K562 (cell line): ENCODE results near the gene SLC9A7. TPM values are rescaled to one million over a fixed set of nuclear protein-coding genes. Genes with fewer than 3 reads are reported as not detected.

Source experiments
- ATAC-seq: fragments of 200-7000 bp; cut with Tn5 transposase; 3 replicates; pipeline ENCODE4 v1.9.1; 2020; ENCODE audit warnings: moderate library complexity
- BruUV-seq: library from RNA; stranded (reverse); fragments of 400-500 nt; replicated peaks from 2 replicates; lab custom pipeline; 2021; lab: Mats Ljungman, UMichigan
- CTCF ChIA-PET: fragments of 300-600 bp; formaldehyde crosslinking; extraction: SDS; loops from one replicate; lab custom pipeline; 2021; ENCODE audit warnings: low intra/inter-chr PET ratio; lab: Yijun Ruan, JAX
- POLR2A ChIA-PET: fragments of 300-600, 350-650 bp; sonication (Branson Sonifier 250); formaldehyde crosslinking; extraction: SDS; loops from one replicate; lab custom pipeline; 2021; ENCODE audit warnings: antibody characterized with exemption, inconsistent platforms; lab: Yijun Ruan, JAX
- DNase-seq, 4 experiments: peaks; one replicate each; pipeline versions ENCODE4 v3.0.0 to v3.0.0-alpha.2; 2011 to 2018; ENCODE audit warnings: low spot score in 3 of 4, mixed read lengths in 3 of 4; ENCODE audit errors: extremely low read depth in 1 of 4
- FAIRE-seq: peaks from 2 replicates; lab custom pipeline; 2011; peaks lifted over from hg19 to GRCh38; lab: Jason Lieb, UNC
- H2AFZ ChIP-seq: 2 replicates; pipeline ENCODE4 v1.6.0; 2011; ENCODE audit warnings: low read depth, low read length, control low read depth, inconsistent platforms
- H3K27ac ChIP-seq: fragments of 200-600 bp; 3 replicates; pipeline ENCODE4 v1.8.0; 2011; ENCODE audit warnings: low read depth, mild to moderate bottlenecking, control low read depth, inconsistent platforms, low read length, moderate library complexity, mixed read lengths; ENCODE audit errors: extremely low read depth
- H3K27me3 ChIP-seq, 2 experiments: fragments of 300-600 bp in 1 of 2; 2 replicates in 1 of 2; 3 replicates in 1 of 2; pipeline versions ENCODE4 v1.6.0 to v1.8.0; 2011; ENCODE audit warnings: inconsistent platforms in 2 of 2, low read length in 2 of 2, mild to moderate bottlenecking in 1 of 2, mixed read lengths in 1 of 2, moderate library complexity in 1 of 2; ENCODE audit not compliant: control insufficient read depth in 2 of 2, insufficient read depth in 2 of 2
- H3K36me3 ChIP-seq: fragments of 300-600 bp; 3 replicates; pipeline ENCODE4 v1.8.0; 2011; ENCODE audit warnings: mild to moderate bottlenecking, low read length, inconsistent platforms; ENCODE audit not compliant: control insufficient read depth, insufficient read depth
- H3K4me1 ChIP-seq, 2 experiments: fragments of 200-600 bp in 1 of 2; replicated peaks in 1 of 2; 2 replicates in 1 of 2; 3 replicates in 1 of 2; pipeline versions ENCODE4 v1.5.1 to v1.8.0; 2011; ENCODE audit warnings: inconsistent platforms in 2 of 2, low read length in 2 of 2, mild to moderate bottlenecking in 1 of 2, mixed read lengths in 1 of 2, moderate library complexity in 1 of 2; ENCODE audit not compliant: control insufficient read depth in 2 of 2, insufficient read depth in 2 of 2
- H3K4me2 ChIP-seq: 2 replicates; pipeline ENCODE4 v1.6.1; 2011; ENCODE audit warnings: low read length, control low read depth, inconsistent platforms, mixed read lengths; ENCODE audit not compliant: insufficient read depth
- H3K4me3 ChIP-seq: fragments of 200-600 bp; sonication (generic), shearing (Covaris generic); 2 replicates; pipeline ENCODE4 v1.5.1; 2016; ENCODE audit warnings: control low read depth, inconsistent platforms
- H3K79me2 ChIP-seq: fragments of 200-600 bp; 3 replicates; pipeline ENCODE4 v1.8.0; 2011; ENCODE audit warnings: low read length, inconsistent platforms; ENCODE audit not compliant: control insufficient read depth, insufficient read depth
- H3K9ac ChIP-seq, 2 experiments: 2 replicates each; pipeline versions ENCODE4 v1.6.0 to v1.6.1; 2011; ENCODE audit warnings: low read depth in 2 of 2, low read length in 2 of 2, control low read depth in 1 of 2, inconsistent platforms in 1 of 2, mild to moderate bottlenecking in 1 of 2, mixed read lengths in 1 of 2; ENCODE audit not compliant: insufficient read depth in 1 of 2
- H3K9me1 ChIP-seq: one replicate; pipeline ENCODE4 v1.6.0; 2011; ENCODE audit warnings: inconsistent platforms, mild to moderate bottlenecking, low read length, moderate library complexity; ENCODE audit not compliant: control insufficient read depth, insufficient read depth
- H3K9me3 ChIP-seq: replicated peaks from 2 replicates; pipeline ENCODE4 v1.5.1; 2011; ENCODE audit warnings: low read depth, low read length, inconsistent platforms; ENCODE audit not compliant: control insufficient read depth, insufficient read depth
- H4K20me1 ChIP-seq: replicated peaks from 2 replicates; pipeline ENCODE4 v1.6.1; 2011; ENCODE audit warnings: low read length, inconsistent platforms, mixed read lengths; ENCODE audit not compliant: control insufficient read depth, insufficient read depth
- HDAC6 ChIP-seq: IDR thresholded peaks from 2 replicates; pipeline ENCODE4 v1.6.1; 2012; ENCODE audit warnings: low read depth, mild to moderate bottlenecking, control low read depth, inconsistent platforms, low read length, moderate library complexity
- KAT2B ChIP-seq: IDR thresholded peaks from one replicate; pipeline ENCODE4 v1.6.1; 2012; ENCODE audit warnings: low read depth, mild to moderate bottlenecking, control low read depth, inconsistent platforms, low read length, moderate library complexity
- NRF1 ChIP-seq, 2 experiments: fragments of 450-650 bp; IDR thresholded peaks in 1 of 2; conservative IDR thresholded peaks in 1 of 2; 2 replicates each; pipeline ENCODE4 v1.6.1; 2014; ENCODE audit warnings: mild to moderate bottlenecking in 2 of 2
- SOX6 ChIP-seq: fragments of 450-650 bp; IDR thresholded peaks from 2 replicates; pipeline ENCODE4 v1.6.1; 2014; ENCODE audit warnings: mild to moderate bottlenecking
- ZBTB8A ChIP-seq: fragments of 450-650 bp; IDR thresholded peaks from 2 replicates; pipeline ENCODE4 v1.6.1; 2018; ENCODE audit warnings: mild to moderate bottlenecking, moderate library complexity; ENCODE audit not compliant: partially characterized antibody
- WGBS: fragments of 100-300 bp; shearing (Covaris generic); methylation state at CpG from one replicate; pipeline ENCODE4 v1.1.6; 2016; ENCODE audit warnings: low coverage, mixed read lengths; ENCODE audit not compliant: insufficient coverage; ENCODE audit errors: missing lambda C conversion rate; 5-methylcytosine and 5-hydroxymethylcytosine counted together
- in situ Hi-C: fragments of 300-500 bp; cut with MboI; formaldehyde crosslinking; loops from 4 replicates; pipeline ENCODE4 v1.15.0; 2018; ENCODE audit warnings: inconsistent platforms, mixed read lengths
- intact Hi-C: fragments of 100-400 bp; cut with micrococcal nuclease; formaldehyde crosslinking; loops from 2 replicates; pipeline ENCODE4 v1.14.2; 2022
- polyA plus RNA-seq, 8 experiments: library from polyadenylated mRNA; depleted of rRNA in 4 of 8; stranded (reverse) in 5 of 8; unstranded in 3 of 8; fragments of >200 nt; fragmentation: Nextera tagmentation in 2 of 8; fragmentation: Illumina TruSeq in 1 of 8; extraction: Ambion mirVana in 2 of 8; extraction: Trizol in 1 of 8; gene quantifications; 2 replicates each; pipeline versions ENCODE4 v1.2.1 to v1.2.3, GENCODE V29; 2011 to 2014; ENCODE audit warnings: inconsistent platforms in 1 of 8, missing spikeins in 1 of 8
- total RNA-seq, 7 experiments: library from RNA; depleted of rRNA in 6 of 7; stranded (reverse); fragments of >200 nt in 6 of 7; fragmentation: Illumina TruSeq in 2 of 7; extraction: Trizol in 2 of 7; gene quantifications; 2 replicates each; pipeline versions ENCODE4 v1.2.1 to v1.2.3, GENCODE V29; 2011 to 2021; ENCODE audit warnings: low replicate concordance in 1 of 7
- TF ChIP-seq, protein P1 (sequence below): fragments of 450-650 bp; IDR thresholded peaks from 2 replicates; pipeline ENCODE4 v1.6.1; 2018; ENCODE audit not compliant: partially characterized antibody
- TF ChIP-seq, protein P2 (sequence below): IDR thresholded peaks from 3 replicates; pipeline ENCODE4 v1.6.1; 2011; ENCODE audit warnings: borderline replicate concordance, mild to moderate bottlenecking; ENCODE audit not compliant: insufficient read length, insufficient read depth

SLC9A7 gene
- total and polyA plus RNA-seq, 9 of the 15 experiments (the other 6 are each of a cell fraction or from before 2014, with no cell fraction given): 0.04 to 0.13 (median 0.09) TPM; not detected in 5

DNA sequence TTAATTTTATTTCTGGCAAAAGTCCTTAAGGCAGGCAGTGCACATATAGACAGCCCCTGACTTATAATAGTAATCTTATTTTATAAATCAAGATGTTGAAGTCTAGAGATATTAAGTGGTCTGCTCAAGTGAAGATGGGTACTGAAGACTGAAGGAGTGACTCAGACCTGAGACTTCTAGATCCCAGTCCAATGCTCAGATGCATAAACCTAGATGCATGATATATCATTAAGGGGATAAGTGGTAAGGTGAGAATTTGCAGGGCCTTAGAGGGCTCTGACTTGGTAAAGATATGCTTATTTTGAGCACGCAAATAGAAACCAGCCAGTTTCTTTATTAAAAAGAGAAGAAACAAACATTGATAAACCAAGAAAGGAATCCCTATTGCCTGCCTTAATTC lies 42.9 kb downstream of the SLC9A7 start:
- POLR2A ChIA-PET: no interaction called here

More for the DNA sequence above, 42.9 kb downstream of the SLC9A7 start:
- 0% methylated on average over 1 of the region's 1 CpG for WGBS
- CTCF ChIA-PET: no interaction called here
- Histone ChIP-seq H3K27me3 (no peaks in the 10 kb centered on the region), H3K9me1 (no peaks in the 10 kb centered on the region), H2AFZ (no peak overlapping the region), H3K79me2 (no peaks in the 10 kb centered on the region), H3K4me1 (no peaks in the 10 kb centered on the region), H3K4me3 (no peak overlapping the region), H3K4me2 (no peak overlapping the region), H3K27ac (no peak overlapping the region), H3K9ac (no peak overlapping the region), H3K36me3 (no peaks in the 10 kb centered on the region), H4K20me1 (no peaks in the 10 kb centered on the region; the same call in 1 of the 2 replicates), H3K9me3 (no peaks in the 10 kb centered on the region)
- TF ChIP-seq KAT2B (no peak), NRF1 (conservative IDR thresholded peaks at IDR 0.05 in 1 of 2, IDR thresholded peaks at IDR 0.05 in 1 of 2) (no peak), SOX6 (no peak), ZBTB8A (no peak), HDAC6 (no peak)
- TF ChIP-seq, protein P1, sequence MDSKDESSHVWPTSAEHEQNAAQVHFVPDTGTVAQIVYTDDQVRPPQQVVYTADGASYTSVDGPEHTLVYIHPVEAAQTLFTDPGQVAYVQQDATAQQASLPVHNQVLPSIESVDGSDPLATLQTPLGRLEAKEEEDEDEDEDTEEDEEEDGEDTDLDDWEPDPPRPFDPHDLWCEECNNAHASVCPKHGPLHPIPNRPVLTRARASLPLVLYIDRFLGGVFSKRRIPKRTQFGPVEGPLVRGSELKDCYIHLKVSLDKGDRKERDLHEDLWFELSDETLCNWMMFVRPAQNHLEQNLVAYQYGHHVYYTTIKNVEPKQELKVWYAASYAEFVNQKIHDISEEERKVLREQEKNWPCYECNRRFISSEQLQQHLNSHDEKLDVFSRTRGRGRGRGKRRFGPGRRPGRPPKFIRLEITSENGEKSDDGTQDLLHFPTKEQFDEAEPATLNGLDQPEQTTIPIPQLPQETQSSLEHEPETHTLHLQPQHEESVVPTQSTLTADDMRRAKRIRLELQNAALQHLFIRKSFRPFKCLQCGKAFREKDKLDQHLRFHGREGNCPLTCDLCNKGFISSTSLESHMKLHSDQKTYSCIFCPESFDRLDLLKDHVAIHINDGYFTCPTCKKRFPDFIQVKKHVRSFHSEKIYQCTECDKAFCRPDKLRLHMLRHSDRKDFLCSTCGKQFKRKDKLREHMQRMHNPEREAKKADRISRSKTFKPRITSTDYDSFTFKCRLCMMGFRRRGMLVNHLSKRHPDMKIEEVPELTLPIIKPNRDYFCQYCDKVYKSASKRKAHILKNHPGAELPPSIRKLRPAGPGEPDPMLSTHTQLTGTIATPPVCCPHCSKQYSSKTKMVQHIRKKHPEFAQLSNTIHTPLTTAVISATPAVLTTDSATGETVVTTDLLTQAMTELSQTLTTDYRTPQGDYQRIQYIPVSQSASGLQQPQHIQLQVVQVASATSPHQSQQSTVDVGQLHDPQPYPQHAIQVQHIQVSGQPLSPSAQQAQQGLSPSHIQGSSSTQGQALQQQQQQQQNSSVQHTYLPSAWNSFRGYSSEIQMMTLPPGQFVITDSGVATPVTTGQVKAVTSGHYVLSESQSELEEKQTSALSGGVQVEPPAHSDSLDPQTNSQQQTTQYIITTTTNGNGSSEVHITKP: no peak
- TF ChIP-seq, protein P2, sequence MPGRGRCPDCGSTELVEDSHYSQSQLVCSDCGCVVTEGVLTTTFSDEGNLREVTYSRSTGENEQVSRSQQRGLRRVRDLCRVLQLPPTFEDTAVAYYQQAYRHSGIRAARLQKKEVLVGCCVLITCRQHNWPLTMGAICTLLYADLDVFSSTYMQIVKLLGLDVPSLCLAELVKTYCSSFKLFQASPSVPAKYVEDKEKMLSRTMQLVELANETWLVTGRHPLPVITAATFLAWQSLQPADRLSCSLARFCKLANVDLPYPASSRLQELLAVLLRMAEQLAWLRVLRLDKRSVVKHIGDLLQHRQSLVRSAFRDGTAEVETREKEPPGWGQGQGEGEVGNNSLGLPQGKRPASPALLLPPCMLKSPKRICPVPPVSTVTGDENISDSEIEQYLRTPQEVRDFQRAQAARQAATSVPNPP: no peak
- intact Hi-C loops: no loop called here
- ATAC-seq: no peak
- BruUV-seq: no TSS peak
- in situ Hi-C loops: no loop called here
- no peak for DNase-seq
- no peak for FAIRE-seq
